Stomach (tissue), 4 donors: ENCODE data around the gene PLET1.

Source experiments
- EP300 ChIP-seq: sonication (generic); formaldehyde crosslinking; IDR thresholded peaks from one replicate; pipeline ENCODE4 v1.6.1; 2017; ENCODE audit warnings: antibody characterized with exemption
- POLR2A ChIP-seq, 4 donors: fragments of 450-650 bp; IDR thresholded peaks; one replicate each; pipeline ENCODE4 v1.6.1; 2016; ENCODE audit warnings: antibody characterized with exemption in 4 of 4, control low read depth in 2 of 4, mild to moderate bottlenecking in 1 of 4, moderate library complexity in 1 of 4
- POLR2AphosphoS5 ChIP-seq, 3 donors: sonication (generic); formaldehyde crosslinking; IDR thresholded peaks; one replicate each; pipeline ENCODE4 v1.6.1; 2016; ENCODE audit warnings: antibody characterized with exemption in 3 of 3
- TF ChIP-seq, protein P1 (sequence below), 7 experiments: fragments of 450-650 bp in 4 of 7; fragments of 200-600 bp in 3 of 7; sonication (generic) in 3 of 7; IDR thresholded peaks; one replicate each; pipeline ENCODE4 v1.5.1; 2016 to 2019; ENCODE audit warnings: antibody characterized with exemption in 7 of 7, control low read depth in 2 of 7, mild to moderate bottlenecking in 1 of 7

- TF ChIP-seq POLR2A (IDR thresholded peaks at IDR 0.05) (no peak), EP300 (no peak), POLR2AphosphoS5 (IDR thresholded peaks at IDR 0.05) (no peak)
- TF ChIP-seq, protein P1, sequence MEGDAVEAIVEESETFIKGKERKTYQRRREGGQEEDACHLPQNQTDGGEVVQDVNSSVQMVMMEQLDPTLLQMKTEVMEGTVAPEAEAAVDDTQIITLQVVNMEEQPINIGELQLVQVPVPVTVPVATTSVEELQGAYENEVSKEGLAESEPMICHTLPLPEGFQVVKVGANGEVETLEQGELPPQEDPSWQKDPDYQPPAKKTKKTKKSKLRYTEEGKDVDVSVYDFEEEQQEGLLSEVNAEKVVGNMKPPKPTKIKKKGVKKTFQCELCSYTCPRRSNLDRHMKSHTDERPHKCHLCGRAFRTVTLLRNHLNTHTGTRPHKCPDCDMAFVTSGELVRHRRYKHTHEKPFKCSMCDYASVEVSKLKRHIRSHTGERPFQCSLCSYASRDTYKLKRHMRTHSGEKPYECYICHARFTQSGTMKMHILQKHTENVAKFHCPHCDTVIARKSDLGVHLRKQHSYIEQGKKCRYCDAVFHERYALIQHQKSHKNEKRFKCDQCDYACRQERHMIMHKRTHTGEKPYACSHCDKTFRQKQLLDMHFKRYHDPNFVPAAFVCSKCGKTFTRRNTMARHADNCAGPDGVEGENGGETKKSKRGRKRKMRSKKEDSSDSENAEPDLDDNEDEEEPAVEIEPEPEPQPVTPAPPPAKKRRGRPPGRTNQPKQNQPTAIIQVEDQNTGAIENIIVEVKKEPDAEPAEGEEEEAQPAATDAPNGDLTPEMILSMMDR (IDR thresholded peaks at IDR 0.05): no peak
These were observed 22.6 kb downstream of the PLET1 start for GRCh38 chr11:112238041-112238440.
